Stimulated activated CD8-positive, alpha-beta memory T cell treated with anti-CD3 and anti-CD28 coated beads, Interleukin-4, amount 100 ng/mL, for 48 hours (primary cell): Measurements from ENCODE around the gene DISC1.

Experiments used
- DNase-seq: peaks from one replicate; pipeline ENCODE4 v3.0.0-alpha.2; 2020

The DISC1 gene

GRCh38 chr1:231973830-231974229 is 347.2 kb downstream of the DISC1 start:
- peak; percentile 37 for DNase-seq

GRCh38 chr1:231976231-231976630 is 349.6 kb downstream of the DISC1 start:
- no peak for DNase-seq

GRCh38 chr1:231981675-231982074 is 355.1 kb downstream of the DISC1 start:
- no peak for DNase-seq

GRCh38 chr1:231982871-231983587 is 356.4 kb downstream of the DISC1 start:
- DNase-seq = no peak

- DNase-seq = no peak
Measured at GRCh38 chr1:231983588-231984193, 357.1 kb downstream of the DISC1 start.

- DNase-seq = no peak
Measured at GRCh38 chr1:231985296-231986023, 358.9 kb downstream of the DISC1 start.

- no peak for DNase-seq
Measured at GRCh38 chr1:231986631-231987336, 360.2 kb downstream of the DISC1 start.

GRCh38 chr1:231990388-231990787 is 363.8 kb downstream of the DISC1 start:
- DNase-seq = no peak

GRCh38 chr1:231991231-231991630 is 364.6 kb downstream of the DISC1 start:
- DNase-seq = no peak

- DNase-seq = no peak
Measured at GRCh38 chr1:231993968-231994455, 367.4 kb downstream of the DISC1 start.

- no peak for DNase-seq
Measured at GRCh38 chr1:231998791-231999190, 372.2 kb downstream of the DISC1 start.

- no peak for DNase-seq
Measured at GRCh38 chr1:232005300-232005699, 378.7 kb downstream of the DISC1 start.

- DNase-seq = no peak
Measured at GRCh38 chr1:232009741-232010140, 383.2 kb downstream of the DISC1 start.

GRCh38 chr1:232011961-232012360 is 385.4 kb downstream of the DISC1 start:
- no peak for DNase-seq

GRCh38 chr1:232012773-232013386 is 386.3 kb downstream of the DISC1 start:
- DNase-seq = no peak

- DNase-seq = no peak
Measured at GRCh38 chr1:232014941-232015340, 388.4 kb downstream of the DISC1 start.

- no peak for DNase-seq
Measured at GRCh38 chr1:232016616-232017015, 390.0 kb downstream of the DISC1 start.

GRCh38 chr1:232017057-232017456 is 390.5 kb downstream of the DISC1 start:
- no peak for DNase-seq

GRCh38 chr1:232017759-232018158 is 391.2 kb downstream of the DISC1 start:
- DNase-seq = no peak

GRCh38 chr1:232018231-232019025 is 391.8 kb downstream of the DISC1 start:
- no peak for DNase-seq

- DNase-seq = no peak
Measured at GRCh38 chr1:232019026-232019340, 392.4 kb downstream of the DISC1 start.

GRCh38 chr1:232020352-232020751 is 393.8 kb downstream of the DISC1 start:
- DNase-seq = no peak
